K562 (cell line): ENCODE data around the gene TIAM1. TPM values are rescaled to one million over a fixed set of nuclear protein-coding genes. Genes with fewer than 3 reads are reported as not detected.

Experiments used
- ATAC-seq: fragments of 200-7000 bp; cut with Tn5 transposase; 3 replicates; pipeline ENCODE4 v1.9.1; 2020; ENCODE audit warnings: moderate library complexity
- BruUV-seq: library from RNA; stranded (reverse); fragments of 400-500 nt; replicated peaks from 2 replicates; lab custom pipeline; 2021; lab: Mats Ljungman, UMichigan
- CTCF ChIA-PET: fragments of 300-600 bp; formaldehyde crosslinking; extraction: SDS; loops from one replicate; lab custom pipeline; 2021; ENCODE audit warnings: low intra/inter-chr PET ratio; lab: Yijun Ruan, JAX
- POLR2A ChIA-PET: fragments of 300-600, 350-650 bp; sonication (Branson Sonifier 250); formaldehyde crosslinking; extraction: SDS; loops from one replicate; lab custom pipeline; 2021; ENCODE audit warnings: antibody characterized with exemption, inconsistent platforms; lab: Yijun Ruan, JAX
- DNase-seq, 4 experiments: peaks; one replicate each; pipeline versions ENCODE4 v3.0.0 to v3.0.0-alpha.2; 2011 to 2018; ENCODE audit warnings: low spot score in 3 of 4, mixed read lengths in 3 of 4; ENCODE audit errors: extremely low read depth in 1 of 4
- FAIRE-seq: peaks from 2 replicates; lab custom pipeline; 2011; peaks lifted over from hg19 to GRCh38; lab: Jason Lieb, UNC
- H2AFZ ChIP-seq: 2 replicates; pipeline ENCODE4 v1.6.0; 2011; ENCODE audit warnings: low read depth, low read length, control low read depth, inconsistent platforms
- H3K27ac ChIP-seq: fragments of 200-600 bp; 3 replicates; pipeline ENCODE4 v1.8.0; 2011; ENCODE audit warnings: low read depth, mild to moderate bottlenecking, control low read depth, inconsistent platforms, low read length, moderate library complexity, mixed read lengths; ENCODE audit errors: extremely low read depth
- H3K27me3 ChIP-seq, 2 experiments: fragments of 300-600 bp in 1 of 2; 2 replicates in 1 of 2; 3 replicates in 1 of 2; pipeline versions ENCODE4 v1.6.0 to v1.8.0; 2011; ENCODE audit warnings: inconsistent platforms in 2 of 2, low read length in 2 of 2, mild to moderate bottlenecking in 1 of 2, mixed read lengths in 1 of 2, moderate library complexity in 1 of 2; ENCODE audit not compliant: control insufficient read depth in 2 of 2, insufficient read depth in 2 of 2
- H3K36me3 ChIP-seq: fragments of 300-600 bp; 3 replicates; pipeline ENCODE4 v1.8.0; 2011; ENCODE audit warnings: mild to moderate bottlenecking, low read length, inconsistent platforms; ENCODE audit not compliant: control insufficient read depth, insufficient read depth
- H3K4me1 ChIP-seq, 2 experiments: fragments of 200-600 bp in 1 of 2; replicated peaks in 1 of 2; 2 replicates in 1 of 2; 3 replicates in 1 of 2; pipeline versions ENCODE4 v1.5.1 to v1.8.0; 2011; ENCODE audit warnings: inconsistent platforms in 2 of 2, low read length in 2 of 2, mild to moderate bottlenecking in 1 of 2, mixed read lengths in 1 of 2, moderate library complexity in 1 of 2; ENCODE audit not compliant: control insufficient read depth in 2 of 2, insufficient read depth in 2 of 2
- H3K4me2 ChIP-seq: 2 replicates; pipeline ENCODE4 v1.6.1; 2011; ENCODE audit warnings: low read length, control low read depth, inconsistent platforms, mixed read lengths; ENCODE audit not compliant: insufficient read depth
- H3K4me3 ChIP-seq: fragments of 200-600 bp; sonication (generic), shearing (Covaris generic); 2 replicates; pipeline ENCODE4 v1.5.1; 2016; ENCODE audit warnings: control low read depth, inconsistent platforms
- H3K79me2 ChIP-seq: fragments of 200-600 bp; 3 replicates; pipeline ENCODE4 v1.8.0; 2011; ENCODE audit warnings: low read length, inconsistent platforms; ENCODE audit not compliant: control insufficient read depth, insufficient read depth
- H3K9ac ChIP-seq, 2 experiments: 2 replicates each; pipeline versions ENCODE4 v1.6.0 to v1.6.1; 2011; ENCODE audit warnings: low read depth in 2 of 2, low read length in 2 of 2, control low read depth in 1 of 2, inconsistent platforms in 1 of 2, mild to moderate bottlenecking in 1 of 2, mixed read lengths in 1 of 2; ENCODE audit not compliant: insufficient read depth in 1 of 2
- H3K9me1 ChIP-seq: one replicate; pipeline ENCODE4 v1.6.0; 2011; ENCODE audit warnings: inconsistent platforms, mild to moderate bottlenecking, low read length, moderate library complexity; ENCODE audit not compliant: control insufficient read depth, insufficient read depth
- H3K9me3 ChIP-seq: replicated peaks from 2 replicates; pipeline ENCODE4 v1.5.1; 2011; ENCODE audit warnings: low read depth, low read length, inconsistent platforms; ENCODE audit not compliant: control insufficient read depth, insufficient read depth
- H4K20me1 ChIP-seq: replicated peaks from 2 replicates; pipeline ENCODE4 v1.6.1; 2011; ENCODE audit warnings: low read length, inconsistent platforms, mixed read lengths; ENCODE audit not compliant: control insufficient read depth, insufficient read depth
- ARHGAP35 ChIP-seq: fragments of 450-650 bp; IDR thresholded peaks from 2 replicates; pipeline ENCODE4 v1.6.1; 2018; ENCODE audit not compliant: partially characterized antibody
- MAFF ChIP-seq: IDR thresholded peaks from 2 replicates; pipeline ENCODE4 v1.6.1; 2012; ENCODE audit warnings: low read length, improper control_type of control experiment
- NCOA4 ChIP-seq: fragments of 450-650 bp; IDR thresholded peaks from 2 replicates; pipeline ENCODE4 v1.6.1; 2018; ENCODE audit warnings: mild to moderate bottlenecking; ENCODE audit not compliant: partially characterized antibody
- POLR2B ChIP-seq: fragments of 450-650 bp; IDR thresholded peaks from 2 replicates; pipeline ENCODE4 v1.6.1; 2018; ENCODE audit warnings: low read depth; ENCODE audit not compliant: partially characterized antibody
- RFX5 ChIP-seq: IDR thresholded peaks from 2 replicates; pipeline ENCODE4 v1.6.1; 2011; ENCODE audit warnings: low read depth, mild to moderate bottlenecking, improper control_type of control experiment, low read length
- ZNF140 ChIP-seq: fragments of 250-450 bp; sonication (Bioruptor Pico); IDR thresholded peaks from 2 replicates; pipeline ENCODE4 v1.8.0; 2021; ENCODE audit warnings: moderate library complexity, mild to moderate bottlenecking, inconsistent platforms
- WGBS: fragments of 100-300 bp; shearing (Covaris generic); methylation state at CpG from one replicate; pipeline ENCODE4 v1.1.6; 2016; ENCODE audit warnings: low coverage, mixed read lengths; ENCODE audit not compliant: insufficient coverage; ENCODE audit errors: missing lambda C conversion rate; 5-methylcytosine and 5-hydroxymethylcytosine counted together
- in situ Hi-C: fragments of 300-500 bp; cut with MboI; formaldehyde crosslinking; loops from 4 replicates; pipeline ENCODE4 v1.15.0; 2018; ENCODE audit warnings: inconsistent platforms, mixed read lengths
- intact Hi-C: fragments of 100-400 bp; cut with micrococcal nuclease; formaldehyde crosslinking; loops from 2 replicates; pipeline ENCODE4 v1.14.2; 2022
- polyA plus RNA-seq, 8 experiments: library from polyadenylated mRNA; depleted of rRNA in 4 of 8; stranded (reverse) in 5 of 8; unstranded in 3 of 8; fragments of >200 nt; fragmentation: Nextera tagmentation in 2 of 8; fragmentation: Illumina TruSeq in 1 of 8; extraction: Ambion mirVana in 2 of 8; extraction: Trizol in 1 of 8; gene quantifications; 2 replicates each; pipeline versions ENCODE4 v1.2.1 to v1.2.3, GENCODE V29; 2011 to 2014; ENCODE audit warnings: inconsistent platforms in 1 of 8, missing spikeins in 1 of 8
- total RNA-seq, 7 experiments: library from RNA; depleted of rRNA in 6 of 7; stranded (reverse); fragments of >200 nt in 6 of 7; fragmentation: Illumina TruSeq in 2 of 7; extraction: Trizol in 2 of 7; gene quantifications; 2 replicates each; pipeline versions ENCODE4 v1.2.1 to v1.2.3, GENCODE V29; 2011 to 2021; ENCODE audit warnings: low replicate concordance in 1 of 7
- TF ChIP-seq, protein P1 (sequence below): fragments of 250-450 bp; sonication (Bioruptor Pico); IDR thresholded peaks from 2 replicates; pipeline ENCODE4 v1.8.0; 2022; ENCODE audit warnings: moderate library complexity, mild to moderate bottlenecking, inconsistent platforms
- TF ChIP-seq, protein P2 (sequence below): fragments of 250-450 bp; sonication (Bioruptor Pico); IDR thresholded peaks from 2 replicates; pipeline ENCODE4 v1.4.0; 2020; ENCODE audit warnings: mild to moderate bottlenecking, moderate library complexity, borderline replicate concordance
- TF ChIP-seq, protein P3 (sequence below), 2 experiments: fragments of 450-650 bp; IDR thresholded peaks; 2 replicates each; pipeline ENCODE4 v1.6.1; 2016; ENCODE audit warnings: mild to moderate bottlenecking in 2 of 2, borderline replicate concordance in 1 of 2, low read depth in 1 of 2, moderate library complexity in 1 of 2

Gene TIAM1
- total and polyA plus RNA-seq, 9 of the 15 experiments (the other 6 are each of a cell fraction or from before 2014, with no cell fraction given), result 0.11 TPM; not detected in 8

DNA sequence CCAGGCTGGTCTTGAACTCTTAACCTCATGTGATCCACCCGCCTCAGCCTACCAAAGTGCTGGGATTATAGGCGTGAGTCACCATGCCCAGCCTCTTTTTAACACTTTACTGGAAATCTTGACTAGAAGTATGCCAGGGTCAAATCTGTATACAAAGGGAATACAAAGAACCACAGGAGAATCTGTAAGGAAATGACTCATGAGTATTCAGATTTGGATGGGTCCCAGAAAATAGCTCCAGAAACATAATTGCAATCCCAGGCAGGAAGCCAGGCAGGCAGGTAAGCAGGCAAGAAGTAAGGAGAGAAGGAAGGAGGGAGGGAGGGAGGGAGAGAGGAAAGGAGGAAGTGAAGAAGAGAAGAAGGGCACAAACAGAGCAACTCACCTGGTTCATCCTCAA lies 22.8 kb upstream of the TIAM1 start:
- 3% methylated on average over 2 of the region's 2 CpGs for WGBS
- H3K4me1 ChIP-seq, result no peaks in the 10 kb centered on the region
- no TSS peak for BruUV-seq
- TF ChIP-seq RFX5 (no peak), MAFF (no peak), ARHGAP35 (no peak), POLR2B (no peak), ZNF140 (CRISPR knock-in tag) (no peak), NCOA4 (no peak)
- TF ChIP-seq, protein P1, sequence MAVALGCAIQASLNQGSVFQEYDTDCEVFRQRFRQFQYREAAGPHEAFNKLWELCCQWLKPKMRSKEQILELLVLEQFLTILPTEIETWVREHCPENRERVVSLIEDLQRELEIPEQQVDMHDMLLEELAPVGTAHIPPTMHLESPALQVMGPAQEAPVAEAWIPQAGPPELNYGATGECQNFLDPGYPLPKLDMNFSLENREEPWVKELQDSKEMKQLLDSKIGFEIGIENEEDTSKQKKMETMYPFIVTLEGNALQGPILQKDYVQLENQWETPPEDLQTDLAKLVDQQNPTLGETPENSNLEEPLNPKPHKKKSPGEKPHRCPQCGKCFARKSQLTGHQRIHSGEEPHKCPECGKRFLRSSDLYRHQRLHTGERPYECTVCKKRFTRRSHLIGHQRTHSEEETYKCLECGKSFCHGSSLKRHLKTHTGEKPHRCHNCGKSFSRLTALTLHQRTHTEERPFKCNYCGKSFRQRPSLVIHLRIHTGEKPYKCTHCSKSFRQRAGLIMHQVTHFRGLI, result no peak
- TF ChIP-seq, protein P2, sequence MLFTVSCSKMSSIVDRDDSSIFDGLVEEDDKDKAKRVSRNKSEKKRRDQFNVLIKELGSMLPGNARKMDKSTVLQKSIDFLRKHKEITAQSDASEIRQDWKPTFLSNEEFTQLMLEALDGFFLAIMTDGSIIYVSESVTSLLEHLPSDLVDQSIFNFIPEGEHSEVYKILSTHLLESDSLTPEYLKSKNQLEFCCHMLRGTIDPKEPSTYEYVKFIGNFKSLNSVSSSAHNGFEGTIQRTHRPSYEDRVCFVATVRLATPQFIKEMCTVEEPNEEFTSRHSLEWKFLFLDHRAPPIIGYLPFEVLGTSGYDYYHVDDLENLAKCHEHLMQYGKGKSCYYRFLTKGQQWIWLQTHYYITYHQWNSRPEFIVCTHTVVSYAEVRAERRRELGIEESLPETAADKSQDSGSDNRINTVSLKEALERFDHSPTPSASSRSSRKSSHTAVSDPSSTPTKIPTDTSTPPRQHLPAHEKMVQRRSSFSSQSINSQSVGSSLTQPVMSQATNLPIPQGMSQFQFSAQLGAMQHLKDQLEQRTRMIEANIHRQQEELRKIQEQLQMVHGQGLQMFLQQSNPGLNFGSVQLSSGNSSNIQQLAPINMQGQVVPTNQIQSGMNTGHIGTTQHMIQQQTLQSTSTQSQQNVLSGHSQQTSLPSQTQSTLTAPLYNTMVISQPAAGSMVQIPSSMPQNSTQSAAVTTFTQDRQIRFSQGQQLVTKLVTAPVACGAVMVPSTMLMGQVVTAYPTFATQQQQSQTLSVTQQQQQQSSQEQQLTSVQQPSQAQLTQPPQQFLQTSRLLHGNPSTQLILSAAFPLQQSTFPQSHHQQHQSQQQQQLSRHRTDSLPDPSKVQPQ (CRISPR knock-in tag), result no peak
- TF ChIP-seq, protein P3, sequence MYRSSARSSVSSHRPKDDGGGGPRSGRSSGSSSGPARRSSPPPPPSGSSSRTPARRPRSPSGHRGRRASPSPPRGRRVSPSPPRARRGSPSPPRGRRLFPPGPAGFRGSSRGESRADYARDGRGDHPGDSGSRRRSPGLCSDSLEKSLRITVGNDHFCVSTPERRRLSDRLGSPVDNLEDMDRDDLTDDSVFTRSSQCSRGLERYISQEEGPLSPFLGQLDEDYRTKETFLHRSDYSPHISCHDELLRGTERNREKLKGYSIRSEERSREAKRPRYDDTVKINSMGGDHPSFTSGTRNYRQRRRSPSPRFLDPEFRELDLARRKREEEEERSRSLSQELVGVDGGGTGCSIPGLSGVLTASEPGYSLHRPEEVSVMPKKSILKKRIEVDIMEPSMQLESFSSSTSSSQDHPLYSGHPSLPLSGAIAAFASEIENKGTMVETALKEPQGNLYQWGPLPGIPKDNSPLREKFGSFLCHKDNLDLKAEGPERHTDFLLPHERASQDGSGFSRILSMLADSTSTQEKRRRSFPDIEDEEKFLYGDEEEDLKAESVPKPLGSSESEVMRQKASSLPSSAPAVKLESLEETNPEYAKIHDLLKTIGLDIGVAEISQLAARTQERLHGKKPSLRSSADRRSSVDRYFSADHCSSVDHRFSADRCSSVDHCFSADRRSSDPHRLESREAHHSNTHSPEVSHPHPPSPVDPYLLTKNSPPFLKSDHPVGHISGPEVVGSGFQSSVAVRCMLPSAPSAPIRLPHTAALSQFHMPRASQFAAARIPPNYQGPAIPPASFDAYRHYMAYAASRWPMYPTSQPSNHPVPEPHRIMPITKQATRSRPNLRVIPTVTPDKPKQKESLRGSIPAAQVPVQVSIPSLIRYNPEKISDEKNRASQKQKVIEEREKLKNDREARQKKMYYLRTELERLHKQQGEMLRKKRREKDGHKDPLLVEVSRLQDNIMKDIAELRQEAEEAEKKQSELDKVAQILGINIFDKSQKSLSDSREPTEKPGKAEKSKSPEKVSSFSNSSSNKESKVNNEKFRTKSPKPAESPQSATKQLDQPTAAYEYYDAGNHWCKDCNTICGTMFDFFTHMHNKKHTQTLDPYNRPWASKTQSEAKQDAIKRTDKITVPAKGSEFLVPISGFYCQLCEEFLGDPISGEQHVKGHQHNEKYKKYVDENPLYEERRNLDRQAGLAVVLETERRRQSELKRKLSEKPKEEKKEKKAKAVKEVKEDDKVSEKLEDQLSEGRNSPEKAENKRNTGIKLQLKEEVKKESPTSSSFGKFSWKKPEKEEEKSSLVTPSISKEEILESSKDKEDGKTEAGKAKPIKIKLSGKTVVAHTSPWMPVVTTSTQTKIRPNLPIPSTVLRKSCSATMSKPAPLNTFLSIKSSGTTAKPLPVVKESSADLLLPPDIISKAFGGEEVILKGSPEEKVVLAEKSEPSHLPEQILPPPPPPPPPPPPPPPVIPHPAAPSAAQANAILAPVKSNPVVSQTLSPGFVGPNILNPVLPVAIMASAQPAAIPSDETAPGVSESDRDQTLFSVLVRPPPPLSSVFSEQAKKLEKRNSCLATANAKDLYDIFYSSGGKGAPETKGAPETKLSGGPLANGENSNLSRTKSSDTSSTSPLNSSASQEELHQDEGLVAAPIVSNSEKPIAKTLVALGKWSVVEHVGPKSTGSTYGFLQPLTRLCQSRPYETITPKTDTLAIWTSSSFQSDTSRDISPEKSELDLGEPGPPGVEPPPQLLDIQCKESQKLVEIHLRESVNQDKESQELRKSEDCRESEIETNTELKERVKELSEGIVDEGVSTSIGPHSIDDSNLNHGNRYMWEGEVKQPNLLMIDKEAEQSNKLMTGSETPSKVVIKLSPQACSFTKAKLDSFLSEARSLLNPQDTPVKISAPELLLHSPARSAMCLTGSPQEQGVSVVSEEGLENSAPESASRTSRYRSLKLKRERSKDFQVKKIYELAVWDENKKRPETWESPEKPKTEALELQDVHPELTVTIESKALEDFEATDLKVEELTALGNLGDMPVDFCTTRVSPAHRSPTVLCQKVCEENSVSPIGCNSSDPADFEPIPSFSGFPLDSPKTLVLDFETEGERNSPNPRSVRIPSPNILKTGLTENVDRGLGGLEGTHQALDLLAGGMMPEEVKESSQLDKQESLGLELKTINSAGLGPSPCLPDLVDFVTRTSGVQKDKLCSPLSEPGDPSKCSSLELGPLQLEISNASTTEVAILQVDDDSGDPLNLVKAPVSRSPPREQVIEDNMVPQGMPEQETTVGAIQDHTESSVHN (IDR thresholded peaks at IDR 0.05; ENCODE audit: borderline replicate concordance in 1 of 2, low read depth in 1 of 2), result no peak

More for the DNA sequence above, 22.8 kb upstream of the TIAM1 start:
- H3K4me3 ChIP-seq, result no peak overlapping the region
- in situ Hi-C loops (no loop called here), intact Hi-C loops (no loop called here)
- H2AFZ ChIP-seq, result no peak overlapping the region
- no peak overlapping the region for H3K27ac ChIP-seq
- H3K4me2 ChIP-seq, result no peak overlapping the region
- no peaks in the 10 kb centered on the region for H4K20me1 ChIP-seq
- FAIRE-seq (no peak), DNase-seq (no peak), ATAC-seq (no peak)
- no peaks in the 10 kb centered on the region for H3K79me2 ChIP-seq
- ChIA-PET POLR2A (interaction anchor here (0.7 kb wide), 2 partner anchors 212 to 828 kb away, joined by 3 read pairs; no protein-coding TSS in a partner anchor), CTCF (no interaction called here)
- H3K9me1 ChIP-seq, result no peaks in the 10 kb centered on the region
- no peaks in the 10 kb centered on the region; a peak in 1 of 5 replicates for H3K27me3 ChIP-seq
- H3K9me3 ChIP-seq, result no peaks in the 10 kb centered on the region
- no peaks in the 10 kb centered on the region for H3K36me3 ChIP-seq
- H3K9ac ChIP-seq, result no peak overlapping the region
